GM18499 (cell line): ENCODE data around the gene PKP4.
"Not testable (repeated sequence)": the region's sequence is repeated elsewhere in the genome, so short reads cannot be mapped to it uniquely, and the experiment has no call there.

Experiments
- ATAC-seq: cut with Tn5 transposase; IDR thresholded peaks from one replicate; pipeline ENCODE4 v1.9.1; 2021; ENCODE audit warnings: moderate number of reproducible peaks; ENCODE audit not compliant: insufficient read depth, unreplicated experiment

PKP4 gene

GRCh38 chr2:158704724-158705465, 248.1 kb downstream of the PKP4 start:
- ATAC-seq, result not testable (repeated sequence)

DNA sequence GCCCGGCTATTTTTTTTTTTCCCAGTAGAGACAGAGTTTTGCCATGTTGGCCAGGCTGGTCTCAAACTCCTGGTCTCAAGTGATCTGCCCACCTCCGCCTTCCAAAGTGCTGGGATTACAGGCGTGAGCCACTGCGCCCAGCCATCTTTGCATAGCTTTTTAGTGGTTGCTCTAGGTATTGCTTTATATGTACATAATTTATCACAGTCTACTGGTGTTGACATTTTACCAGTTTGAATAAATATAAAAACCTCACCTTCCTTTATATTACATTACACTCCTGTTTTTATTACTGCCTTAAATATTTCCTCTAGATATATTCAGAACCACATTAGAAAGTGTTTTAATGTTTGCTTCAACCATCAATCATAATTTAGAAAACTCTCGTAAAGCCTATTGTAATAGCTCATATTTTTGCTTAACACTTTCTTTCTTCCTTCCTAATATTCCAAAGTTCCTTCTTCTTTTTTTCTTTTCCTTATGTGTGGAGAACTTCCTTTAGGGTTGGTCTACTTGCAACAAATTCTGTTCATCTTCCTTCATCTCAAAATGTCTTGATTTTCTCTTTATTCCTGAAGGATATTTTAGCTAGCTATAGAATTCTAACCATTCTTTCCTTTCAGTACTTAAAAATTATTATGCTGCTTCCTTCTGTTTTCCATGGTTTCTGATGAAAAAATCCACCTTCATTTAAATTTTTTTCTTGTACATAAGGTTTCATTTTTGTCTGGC, 256.2 kb downstream of the PKP4 start:
- ATAC-seq, result no peak

DNA sequence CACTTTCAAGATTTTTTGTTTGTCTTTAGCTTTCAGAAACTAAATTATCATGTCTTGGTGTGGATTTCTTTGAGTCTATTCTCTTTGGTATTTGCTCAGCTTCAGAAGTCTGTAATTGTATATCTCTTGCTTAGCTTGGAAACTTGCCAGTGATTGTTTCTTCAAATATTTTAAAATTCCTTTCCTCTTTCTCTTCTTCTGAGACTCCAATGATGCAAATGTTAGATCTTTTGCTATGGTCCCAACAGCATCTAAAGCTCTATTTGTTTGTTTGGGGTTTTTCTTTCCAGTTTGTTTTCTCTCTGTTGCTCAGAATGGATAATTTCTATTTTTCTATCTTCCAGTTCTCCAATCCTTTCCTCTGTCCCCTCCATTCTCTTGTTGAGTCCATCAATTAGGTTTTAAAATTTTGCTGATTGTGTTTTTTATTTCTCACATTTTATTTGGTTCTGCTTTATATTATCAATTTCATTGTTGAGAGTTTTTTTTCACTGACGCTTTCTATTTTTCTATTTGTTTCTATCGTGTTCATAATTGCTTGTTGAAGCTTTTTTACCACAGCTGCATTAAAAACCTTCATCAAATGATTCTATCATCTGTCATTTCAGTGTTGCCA, 256.9 kb downstream of the PKP4 start:
- no peak for ATAC-seq

DNA sequence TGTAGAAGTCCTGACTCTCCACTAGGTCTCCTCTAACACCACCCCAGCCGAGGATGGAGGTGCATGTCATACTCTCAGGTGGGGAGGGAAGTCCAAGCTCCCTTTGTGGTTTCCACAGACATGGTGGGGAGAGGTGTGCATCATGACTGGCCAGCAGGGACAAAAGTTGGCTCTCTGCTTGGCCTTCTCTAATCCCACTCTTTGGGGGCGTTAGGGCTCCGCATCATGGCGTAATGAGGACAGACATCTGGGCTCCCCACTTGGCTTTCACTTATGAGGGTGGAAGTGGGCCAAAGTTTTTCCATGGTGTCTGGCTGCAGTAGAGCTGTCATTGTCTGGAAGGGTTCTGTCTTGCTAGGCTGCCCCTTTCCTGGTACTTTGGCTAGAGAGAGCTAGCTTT, 257.7 kb downstream of the PKP4 start:
- no peak for ATAC-seq

- ATAC-seq, result no peak
Measured at GRCh38 chr2:158715357-158715756, 258.6 kb downstream of the PKP4 start.

GRCh38 chr2:158716121-158716791, 259.5 kb downstream of the PKP4 start:
- no peak for ATAC-seq

DNA sequence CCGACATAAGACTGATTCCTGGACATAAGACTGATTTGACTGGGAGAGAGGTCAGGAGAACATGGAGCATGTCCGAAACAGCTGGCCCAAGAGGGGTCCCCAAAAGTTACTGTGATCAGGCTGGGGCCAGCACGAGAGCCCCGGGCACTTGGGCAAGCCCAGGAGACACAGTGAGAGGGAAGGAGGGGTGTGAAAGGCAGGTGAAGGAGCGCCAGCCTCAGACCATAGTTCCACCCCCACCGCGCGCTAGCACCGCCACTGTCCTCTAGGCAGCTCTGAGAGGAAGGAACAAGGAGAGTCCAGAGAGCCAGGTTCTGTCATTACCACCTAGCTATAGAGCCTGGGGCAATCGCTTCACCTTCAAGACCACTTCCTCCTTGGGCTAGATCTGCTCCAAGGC, 260.2 kb downstream of the PKP4 start:
- no peak for ATAC-seq

- ATAC-seq, result no peak
Measured at GRCh38 chr2:158717366-158718195, 260.8 kb downstream of the PKP4 start.

DNA sequence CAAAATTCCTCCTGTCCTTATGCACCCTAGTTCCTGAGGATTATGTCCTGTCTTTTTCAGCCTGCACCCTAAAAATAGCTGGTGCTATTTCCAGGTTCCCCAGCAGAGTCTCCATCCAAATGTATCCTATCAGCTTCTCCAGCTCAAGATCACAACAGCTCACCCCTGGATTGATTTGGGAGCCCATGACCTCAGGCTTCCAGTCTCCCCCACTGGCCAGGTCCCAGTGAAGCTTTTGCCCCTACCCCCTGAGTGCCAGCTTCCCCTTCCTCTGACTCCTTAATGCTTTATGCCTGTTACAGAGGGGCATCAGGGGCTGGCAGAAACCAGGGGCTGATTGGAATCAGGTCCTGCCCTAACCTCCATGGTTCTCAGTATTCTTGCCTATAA, 261.4 kb downstream of the PKP4 start:
- no peak for ATAC-seq

- no peak for ATAC-seq
Measured at GRCh38 chr2:158718851-158719250, 262.1 kb downstream of the PKP4 start.

GRCh38 chr2:158719403-158719802, 262.7 kb downstream of the PKP4 start:
- ATAC-seq, result no peak

- ATAC-seq, result no peak
Measured at GRCh38 chr2:158722266-158723105, 265.7 kb downstream of the PKP4 start.

DNA sequence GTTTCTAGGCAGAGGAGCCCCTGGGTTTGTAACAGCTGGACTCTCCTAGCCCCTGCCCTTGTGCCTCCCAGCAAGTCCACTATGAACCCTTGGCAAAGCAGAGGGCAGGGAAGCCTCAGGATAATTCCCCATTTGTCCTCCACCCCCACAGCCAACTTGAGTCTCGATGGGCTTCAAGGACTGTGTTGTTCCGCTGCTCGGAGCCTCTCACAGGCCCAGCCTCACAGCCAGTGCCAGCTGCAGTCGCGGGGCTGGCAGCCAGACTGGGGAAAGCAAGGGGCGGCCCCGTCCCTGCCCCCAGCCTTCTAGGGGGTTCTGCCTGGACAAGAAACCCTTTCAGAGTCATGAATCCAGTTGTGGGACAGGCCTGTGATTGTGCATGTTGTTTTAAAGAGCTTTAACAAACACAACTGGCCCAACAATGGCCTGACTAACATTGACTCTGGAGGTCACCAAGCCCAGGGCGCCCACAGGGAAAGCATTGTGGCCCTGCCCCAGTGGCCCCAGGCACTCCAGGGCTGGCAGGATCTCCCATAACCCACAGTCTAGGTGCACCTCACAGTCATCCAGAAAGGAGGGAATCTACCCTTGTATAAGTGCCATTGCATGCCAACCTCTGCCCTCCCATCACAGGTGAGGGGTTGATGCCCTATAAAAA, 266.6 kb downstream of the PKP4 start:
- no peak for ATAC-seq

- no peak for ATAC-seq
Measured at GRCh38 chr2:158723921-158724802, 267.4 kb downstream of the PKP4 start.

DNA sequence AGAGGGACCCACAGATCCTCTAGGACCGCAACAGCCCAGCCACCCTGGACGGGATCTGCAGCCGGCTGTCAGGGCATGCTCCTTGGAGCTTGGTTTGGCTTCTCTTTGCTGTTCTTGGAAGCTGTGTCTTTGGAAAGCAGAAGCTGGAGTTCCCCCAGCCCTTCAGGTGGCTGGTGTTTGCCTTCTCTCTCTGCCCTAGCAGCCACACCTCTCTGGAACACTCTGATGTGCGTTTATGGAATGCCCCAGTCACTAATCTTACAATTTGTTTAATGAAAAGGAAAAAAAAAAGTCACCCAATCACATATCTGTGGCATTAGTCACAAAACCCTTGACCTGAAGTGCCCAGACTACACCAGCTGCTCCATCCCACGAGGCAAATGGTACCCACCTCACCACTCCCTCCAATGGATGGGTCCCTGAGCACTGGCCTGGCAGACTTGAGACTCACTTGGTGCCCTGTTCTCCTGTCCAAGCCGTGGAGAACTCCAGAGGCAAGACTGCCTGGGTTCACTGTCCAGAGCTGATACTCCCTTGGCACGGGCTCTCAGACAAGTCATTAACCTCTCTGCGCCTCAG, 268.1 kb downstream of the PKP4 start:
- ATAC-seq, result no peak

DNA sequence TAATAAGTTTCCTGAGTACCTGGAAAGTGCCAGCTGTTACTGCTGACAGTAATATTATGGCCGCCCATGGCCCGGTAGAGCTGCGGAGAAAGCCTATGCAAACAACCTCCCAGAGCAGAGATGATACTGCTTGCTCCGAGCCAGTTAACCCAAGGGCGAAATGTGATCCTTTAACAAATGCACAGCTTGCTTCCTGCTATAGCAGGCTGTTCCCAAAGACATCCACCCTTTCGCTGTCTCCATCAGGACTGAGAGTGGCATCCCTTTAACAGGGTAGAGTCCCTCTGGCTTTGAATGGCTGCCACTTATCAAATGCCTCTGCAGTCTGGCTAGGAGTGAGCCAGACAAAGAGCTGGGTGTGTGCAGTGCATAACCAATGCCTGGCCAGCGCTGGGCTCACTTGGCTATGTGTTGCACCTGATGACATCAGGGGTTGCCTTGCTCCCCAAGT, 268.7 kb downstream of the PKP4 start:
- ATAC-seq, result no peak

GRCh38 chr2:158726911-158727592, 270.3 kb downstream of the PKP4 start:
- ATAC-seq, result no peak
